ENCODE measurements around the gene NEO1. TPM values are rescaled to one million over a fixed set of nuclear protein-coding genes. Genes with fewer than 3 reads are reported as not detected.
"Not testable (repeated sequence)": the region's sequence is repeated elsewhere in the genome, so short reads cannot be mapped to it uniquely, and the experiment has no call there.

Gene NEO1
- total and polyA plus RNA-seq, 5 donors: 7.5 to 17.2 (median 15.6) TPM

DNA sequence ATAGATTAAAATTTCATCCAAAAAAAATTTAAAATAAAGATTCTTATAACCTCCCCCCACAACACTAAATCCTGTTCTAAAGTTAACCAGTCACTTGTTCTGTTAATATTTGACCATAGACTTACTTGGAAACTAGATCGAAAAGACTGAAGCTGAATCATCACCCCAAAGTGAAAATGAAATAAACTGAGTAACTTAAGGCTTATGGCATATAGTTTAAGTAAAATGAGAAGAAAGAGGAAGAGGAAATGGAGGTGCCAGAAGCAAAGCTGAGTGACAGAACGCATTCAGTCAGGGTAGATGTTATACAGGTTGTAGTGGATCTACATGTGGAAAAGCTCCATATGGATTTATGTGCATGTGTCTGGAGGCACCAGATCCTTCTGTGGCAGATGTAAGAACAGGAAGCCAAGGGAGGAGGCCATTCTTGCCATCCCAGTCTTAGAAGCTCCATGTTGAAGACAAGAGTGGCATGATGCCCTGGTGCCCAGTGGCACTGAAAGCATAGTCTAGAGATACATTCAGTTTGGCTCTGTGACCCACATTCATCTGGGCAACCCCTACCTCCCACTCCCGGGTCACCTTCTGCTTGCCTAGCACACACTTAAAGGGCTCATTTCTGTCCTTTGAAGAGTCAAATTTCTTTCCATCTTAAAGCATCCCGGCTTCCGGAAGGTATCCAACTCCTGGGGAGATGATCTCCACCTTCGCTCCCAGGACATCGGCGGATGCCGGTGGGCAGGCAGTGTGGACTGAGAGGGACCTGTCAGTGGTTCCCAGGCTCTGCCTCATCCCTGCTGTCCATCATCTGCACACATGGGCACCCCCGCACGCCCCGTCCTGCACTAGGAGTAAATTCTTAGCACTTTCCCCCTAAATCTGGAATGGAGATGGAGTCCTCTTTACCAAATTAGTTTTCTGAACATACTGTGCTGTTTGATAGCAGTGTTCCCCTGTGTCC, 90.8 kb downstream of the NEO1 start:
- peak in 1 of 3 donors; percentile 6 for DNase-seq
- Histone ChIP-seq H3K27ac (ENCODE audit: low read length) (no peak overlapping the region), H3K4me1 (ENCODE audit: control insufficient read depth, insufficient read depth, low read length) (no peaks in the 10 kb centered on the region), H3K4me3 (ENCODE audit: low read length) (no peak overlapping the region), H3K9me3 (ENCODE audit: control insufficient read depth, low read length) (no peaks in the 10 kb centered on the region), H3K27me3 (ENCODE audit: control insufficient read depth, insufficient read depth) (no peaks in the 10 kb centered on the region)
- ATAC-seq: no peak
- 94% methylated on average over 12 of the region's 12 CpGs for WGBS
- intact Hi-C loops (cut with DNase I): no loop called here

DNA sequence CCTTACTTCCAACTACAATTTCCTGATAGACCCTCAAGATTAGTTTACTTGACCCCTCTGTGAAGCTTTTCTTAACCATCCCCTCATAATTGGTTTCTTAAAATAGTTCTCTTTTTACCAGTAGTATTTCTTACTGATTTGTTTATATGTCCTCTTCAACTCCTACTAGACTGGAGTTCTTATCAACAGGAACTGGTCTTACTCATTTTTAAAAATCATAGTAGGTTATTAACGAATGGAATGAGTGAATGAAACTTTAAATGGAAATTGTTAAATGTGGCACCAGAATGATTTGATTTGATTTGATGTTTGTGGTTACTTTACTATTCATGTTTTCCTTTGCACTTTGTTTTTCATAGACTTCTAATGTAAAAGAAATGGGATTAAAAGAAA, 91.5 kb downstream of the NEO1 start:
- Histone ChIP-seq H3K27ac (ENCODE audit: low read length) (no peak overlapping the region), H3K9me3 (ENCODE audit: control insufficient read depth, low read length) (no peaks in the 10 kb centered on the region), H3K4me3 (ENCODE audit: low read length) (no peak overlapping the region), H3K27me3 (ENCODE audit: control insufficient read depth, insufficient read depth) (no peaks in the 10 kb centered on the region), H3K4me1 (ENCODE audit: control insufficient read depth, insufficient read depth, low read length) (no peaks in the 10 kb centered on the region)
- intact Hi-C loops (cut with DNase I): no loop called here
- DNase-seq (no peak), ATAC-seq (no peak)
- 57% methylated on average over 1 of the region's 1 CpG for WGBS

DNA sequence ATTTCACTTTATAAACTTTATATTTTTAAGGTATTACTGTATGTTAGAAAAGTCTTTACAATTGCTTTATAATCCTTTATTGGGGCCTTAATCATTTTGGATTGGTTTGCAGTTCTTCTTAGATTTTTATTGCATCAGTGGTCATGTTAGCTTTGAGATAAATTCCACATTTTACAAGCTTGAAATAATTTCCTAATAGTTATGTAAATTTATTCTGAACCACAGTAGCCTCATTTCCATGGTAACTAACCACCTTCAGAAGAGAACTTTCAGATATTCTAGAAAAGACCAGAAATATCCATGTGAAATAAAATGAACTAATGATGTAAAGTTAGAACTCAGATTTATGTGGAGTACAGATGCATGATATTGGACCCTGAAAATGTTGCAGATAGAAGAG, 94.2 kb downstream of the NEO1 start:
- Histone ChIP-seq H3K9me3 (ENCODE audit: control insufficient read depth, low read length) (no peaks in the 10 kb centered on the region), H3K4me1 (ENCODE audit: control insufficient read depth, insufficient read depth, low read length) (no peaks in the 10 kb centered on the region), H3K27ac (ENCODE audit: low read length) (no peak overlapping the region), H3K27me3 (ENCODE audit: control insufficient read depth, insufficient read depth) (no peaks in the 10 kb centered on the region), H3K4me3 (ENCODE audit: low read length) (no peak overlapping the region)
- intact Hi-C loops (cut with DNase I): no loop called here
- DNase-seq (no peak), ATAC-seq (no peak)

DNA sequence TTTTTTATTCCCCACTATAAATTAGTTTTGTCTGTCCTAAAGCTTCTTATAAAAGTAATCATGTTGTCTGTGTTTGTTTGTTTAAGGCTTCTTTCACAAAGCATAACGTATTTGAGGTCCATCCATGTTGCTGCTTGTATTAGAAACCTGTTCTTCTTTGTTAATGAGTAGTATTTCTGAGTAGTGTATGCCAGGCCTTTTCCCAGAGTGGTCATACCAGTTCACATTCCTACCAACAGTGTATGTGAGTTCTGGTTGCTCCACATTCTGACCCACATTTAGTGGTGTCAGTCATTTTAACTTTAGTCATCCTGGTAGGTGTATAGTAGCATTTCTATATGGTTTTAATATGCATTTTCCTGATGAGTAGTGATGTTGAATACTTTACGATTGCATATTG, 98.6 kb downstream of the NEO1 start:
- no peak for DNase-seq
- no peaks in the 10 kb centered on the region for H3K27me3 ChIP-seq (ENCODE audit: control insufficient read depth, insufficient read depth)
- H3K4me1 ChIP-seq (ENCODE audit: control insufficient read depth, insufficient read depth, low read length): no peaks in the 10 kb centered on the region
- WGBS: 88% methylated on average over 2 of the region's 2 CpGs
- no peak overlapping the region for H3K27ac ChIP-seq (ENCODE audit: low read length)
- no peak overlapping the region for H3K4me3 ChIP-seq (ENCODE audit: low read length)
- no peaks in the 10 kb centered on the region for H3K9me3 ChIP-seq (ENCODE audit: control insufficient read depth, low read length)
- no peak for ATAC-seq
- intact Hi-C loops (cut with DNase I): no loop called here

DNA sequence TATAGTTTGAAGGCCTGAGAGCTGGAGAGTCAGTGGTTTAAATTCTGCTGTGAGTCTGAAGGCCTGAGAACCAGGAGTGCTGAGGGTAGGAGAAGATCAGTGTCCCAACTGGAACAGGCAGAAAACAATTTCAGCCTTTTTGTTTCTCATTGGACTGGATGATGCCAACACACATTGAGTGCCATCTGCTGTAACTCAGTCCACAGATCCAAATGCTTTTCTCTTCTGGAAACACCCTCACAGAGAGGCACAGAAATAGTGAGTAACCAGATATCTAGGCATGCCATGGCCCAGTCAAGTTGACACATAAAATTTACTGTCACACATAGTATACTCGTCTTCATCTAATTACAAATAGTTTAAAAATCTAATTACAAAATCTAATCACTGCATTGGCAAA, 100.8 kb downstream of the NEO1 start:
- H3K27ac ChIP-seq (ENCODE audit: low read length): no peak overlapping the region
- intact Hi-C loops (cut with DNase I): no loop called here
- no peaks in the 10 kb centered on the region for H3K4me1 ChIP-seq (ENCODE audit: control insufficient read depth, insufficient read depth, low read length)
- ATAC-seq: no peak
- no peak for DNase-seq
- WGBS: 96% methylated on average over 1 of the region's 1 CpG
- H3K9me3 ChIP-seq (ENCODE audit: control insufficient read depth, low read length): no peaks in the 10 kb centered on the region
- no peaks in the 10 kb centered on the region for H3K27me3 ChIP-seq (ENCODE audit: control insufficient read depth, insufficient read depth)
- H3K4me3 ChIP-seq (ENCODE audit: low read length): no peak overlapping the region

DNA sequence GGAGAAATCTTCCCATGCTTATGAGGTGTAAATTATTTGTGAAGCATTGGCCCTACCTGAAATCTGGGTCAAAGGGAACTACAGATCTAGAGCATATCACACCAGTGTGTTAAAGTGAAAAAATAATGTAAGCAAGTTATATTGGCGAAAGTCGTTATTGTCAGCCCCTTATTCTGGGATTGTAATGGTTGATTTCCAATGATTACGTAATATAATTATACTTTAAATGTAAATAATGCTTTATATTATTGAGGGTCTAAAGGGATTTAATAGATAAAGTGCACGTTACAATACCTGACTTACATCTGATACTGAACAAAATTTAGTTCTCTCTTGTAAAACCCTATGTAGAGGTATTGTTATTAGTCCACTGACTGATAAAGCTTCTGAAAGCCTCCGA, 101.2 kb downstream of the NEO1 start:
- intact Hi-C loops (cut with DNase I): no loop called here
- Histone ChIP-seq H3K4me1 (ENCODE audit: control insufficient read depth, insufficient read depth, low read length) (no peaks in the 10 kb centered on the region), H3K9me3 (ENCODE audit: control insufficient read depth, low read length) (no peaks in the 10 kb centered on the region), H3K4me3 (ENCODE audit: low read length) (no peak overlapping the region), H3K27me3 (ENCODE audit: control insufficient read depth, insufficient read depth) (no peaks in the 10 kb centered on the region), H3K27ac (ENCODE audit: low read length) (no peak overlapping the region)
- ATAC-seq: no peak
- no peak for DNase-seq
- 95% methylated on average over 5 of the region's 5 CpGs for WGBS

DNA sequence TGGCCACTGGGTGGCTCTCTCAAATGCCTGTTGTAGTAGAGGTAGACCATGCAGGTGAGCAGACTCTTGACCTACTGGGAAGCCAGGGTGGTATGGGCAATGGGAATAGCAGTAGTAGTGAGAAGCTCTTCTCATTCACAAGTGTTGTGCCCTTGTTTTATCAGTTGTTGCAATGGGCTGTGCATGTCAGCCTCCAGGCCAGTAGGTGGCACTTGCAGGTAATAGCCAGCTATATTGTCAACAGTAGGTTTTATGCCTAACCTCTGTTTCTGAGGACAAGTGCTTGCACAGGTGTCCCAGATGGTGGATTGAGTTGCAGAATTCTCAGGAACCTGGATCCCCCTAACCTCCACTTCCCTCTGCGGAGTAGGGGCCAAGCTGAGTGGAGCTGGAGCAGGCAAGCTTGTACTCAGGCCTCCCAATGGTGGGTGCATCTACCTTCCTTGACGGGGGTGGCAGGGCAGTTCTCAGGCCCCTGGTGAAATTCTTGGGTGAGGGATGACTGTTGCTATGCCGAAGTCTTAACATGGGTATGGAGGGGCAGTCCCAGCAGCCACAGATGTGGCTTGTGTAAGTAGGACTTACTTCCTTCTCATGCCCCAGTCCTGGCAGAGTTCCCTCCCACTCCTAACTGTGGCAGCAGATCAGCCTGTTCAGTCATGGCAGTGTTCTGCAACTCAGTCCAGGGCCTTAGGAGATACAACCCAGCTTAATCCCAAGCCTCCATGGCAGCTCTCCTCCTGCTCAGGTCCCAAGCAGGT, 104.3 kb downstream of the NEO1 start:
- Histone ChIP-seq H3K9me3 (ENCODE audit: control insufficient read depth, low read length) (no peaks in the 10 kb centered on the region), H3K27ac (ENCODE audit: low read length) (no peak overlapping the region), H3K4me1 (ENCODE audit: control insufficient read depth, insufficient read depth, low read length) (no peaks in the 10 kb centered on the region), H3K27me3 (ENCODE audit: control insufficient read depth, insufficient read depth) (no peaks in the 10 kb centered on the region), H3K4me3 (ENCODE audit: low read length) (no peak overlapping the region)
- peak in 2 of 3 donors; percentile 9 to 16 for DNase-seq
- intact Hi-C loops (cut with DNase I): no loop called here
- WGBS: 92% methylated on average over 3 of the region's 3 CpGs
- ATAC-seq: no peak

DNA sequence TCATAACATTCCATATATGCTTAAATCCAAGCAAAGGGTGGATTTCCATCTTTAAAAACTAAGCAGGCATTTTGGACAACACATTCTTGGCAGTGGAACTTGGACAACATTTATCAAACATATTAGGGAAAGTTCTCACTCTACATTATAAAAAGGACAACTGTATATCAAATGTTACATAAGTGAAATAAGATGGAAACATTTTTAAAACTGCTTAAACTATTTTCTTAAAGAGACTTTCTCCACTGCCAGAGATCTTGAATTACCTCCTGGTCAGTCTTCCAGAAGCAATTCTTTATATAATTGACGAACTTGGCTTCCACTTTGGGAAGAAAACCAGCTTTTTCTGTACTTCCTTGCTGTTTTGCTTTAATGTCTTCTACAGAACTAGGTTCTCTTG, 109.3 kb downstream of the NEO1 start:
- WGBS: 49% methylated on average over 1 of the region's 1 CpG
- intact Hi-C loops (cut with DNase I): no loop called here
- no peak for DNase-seq
- Histone ChIP-seq H3K27ac (ENCODE audit: low read length) (no peak overlapping the region), H3K9me3 (ENCODE audit: control insufficient read depth, low read length) (no peaks in the 10 kb centered on the region), H3K4me3 (ENCODE audit: low read length) (no peak overlapping the region), H3K27me3 (ENCODE audit: control insufficient read depth, insufficient read depth) (no peaks in the 10 kb centered on the region), H3K4me1 (ENCODE audit: control insufficient read depth, insufficient read depth, low read length) (no peaks in the 10 kb centered on the region)
- no peak for ATAC-seq

DNA sequence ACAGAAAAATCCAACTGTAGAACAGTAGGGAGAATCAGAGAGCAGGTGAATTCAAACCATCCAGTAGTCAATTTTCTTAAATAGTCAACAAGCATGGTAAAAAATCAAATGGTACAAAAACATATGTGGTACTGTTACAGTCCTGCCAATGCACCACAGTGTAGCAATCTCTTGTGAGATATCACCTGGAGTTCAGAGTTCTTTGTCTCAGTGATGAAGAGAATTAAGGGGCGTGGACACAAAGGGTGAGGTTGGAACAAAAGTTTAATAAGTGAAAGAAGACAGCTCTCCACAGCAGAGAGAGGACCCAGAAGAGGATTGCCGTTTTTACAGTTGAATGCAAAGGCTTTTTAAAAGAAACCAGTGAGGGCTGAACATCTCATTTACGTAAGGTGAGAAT, 113.2 kb downstream of the NEO1 start:
- Histone ChIP-seq H3K27ac (ENCODE audit: low read length) (no peak overlapping the region), H3K27me3 (ENCODE audit: control insufficient read depth, insufficient read depth) (no peaks in the 10 kb centered on the region), H3K9me3 (ENCODE audit: control insufficient read depth, low read length) (no peaks in the 10 kb centered on the region), H3K4me3 (ENCODE audit: low read length) (no peak overlapping the region), H3K4me1 (ENCODE audit: control insufficient read depth, insufficient read depth, low read length) (no peaks in the 10 kb centered on the region)
- WGBS: 92% methylated on average over 3 of the region's 3 CpGs
- no peak for DNase-seq
- intact Hi-C loops (cut with DNase I): no loop called here
- no peak for ATAC-seq

DNA sequence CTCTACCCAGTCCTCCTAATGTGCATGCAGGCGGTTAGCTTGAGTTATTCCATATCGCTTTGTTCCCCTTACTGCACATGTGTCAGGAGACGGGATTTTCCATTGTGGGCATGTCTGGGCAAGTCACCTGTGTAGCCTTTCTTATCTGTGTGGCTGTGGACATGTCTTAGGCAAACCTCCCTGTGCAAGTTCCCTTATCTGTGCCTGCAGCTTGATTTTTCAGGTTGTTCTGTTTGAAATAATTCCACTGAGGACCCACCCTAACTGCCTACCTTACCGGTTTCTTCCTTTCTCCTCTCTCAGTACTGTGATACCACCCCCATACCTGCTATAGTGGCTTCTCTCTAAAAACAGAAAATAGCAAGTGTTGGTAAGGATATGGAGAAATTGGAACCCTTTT, 113.6 kb downstream of the NEO1 start:
- intact Hi-C loops (cut with DNase I): no loop called here
- DNase-seq: no peak

DNA sequence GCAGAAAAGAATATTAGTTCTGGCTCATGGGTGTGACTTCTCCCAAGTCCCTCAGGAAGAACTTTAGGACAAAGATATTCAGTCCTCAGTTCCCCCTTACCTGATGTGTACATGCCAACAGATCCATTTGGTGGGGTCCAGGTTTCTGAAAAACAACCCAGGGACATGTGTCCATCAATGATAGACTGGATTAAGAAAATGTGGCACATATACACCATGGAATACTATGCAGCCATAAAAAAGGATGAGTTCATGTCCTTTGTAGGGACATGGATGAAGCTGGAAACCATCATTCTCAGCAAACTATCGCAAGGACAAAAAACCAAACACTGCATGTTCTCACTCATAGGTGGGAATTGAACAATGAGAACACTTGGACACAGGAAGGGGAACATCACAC, 114.4 kb downstream of the NEO1 start:
- intact Hi-C loops (cut with DNase I); H3K27ac ChIP-seq (ENCODE audit: low read length); H3K4me3 ChIP-seq (ENCODE audit: low read length); H3K27me3 ChIP-seq (ENCODE audit: control insufficient read depth, insufficient read depth); ATAC-seq; H3K4me1 ChIP-seq (ENCODE audit: control insufficient read depth, insufficient read depth, low read length); H3K9me3 ChIP-seq (ENCODE audit: control insufficient read depth, low read length); DNase-seq: not testable (repeated sequence)
- WGBS: no CpG with 5 or more reads among the region's 1 CpG

More for the DNA sequence above, 113.6 kb downstream of the NEO1 start:
- 96% methylated on average over 4 of the region's 4 CpGs for WGBS
- ATAC-seq: no peak
- Histone ChIP-seq H3K4me1 (ENCODE audit: control insufficient read depth, insufficient read depth, low read length) (no peaks in the 10 kb centered on the region), H3K27me3 (ENCODE audit: control insufficient read depth, insufficient read depth) (no peaks in the 10 kb centered on the region), H3K27ac (ENCODE audit: low read length) (no peak overlapping the region), H3K4me3 (ENCODE audit: low read length) (no peak overlapping the region), H3K9me3 (ENCODE audit: control insufficient read depth, low read length) (no peaks in the 10 kb centered on the region)
